LHCN-M2 (cell line): ENCODE results near the gene YKT6. TPM values are rescaled to one million over a fixed set of nuclear protein-coding genes. Genes with fewer than 3 reads are reported as not detected.
A peak's percentile ranks its signal among the peaks of the same experiment; 100 is the strongest.
"Not testable (repeated sequence)": the region's sequence is repeated elsewhere in the genome, so short reads cannot be mapped to it uniquely, and the experiment has no call there.

Experiments
- DNase-seq: peaks from one replicate; pipeline ENCODE4 v3.0.0-alpha.2; 2012; ENCODE audit warnings: low read depth
- polyA plus RNA-seq: library from polyadenylated mRNA; unstranded; fragments of >200 nt; gene quantifications from one replicate; pipeline ENCODE4 v1.2.1, GENCODE V29; 2012; ENCODE audit warnings: missing spikeins
- total RNA-seq: library from RNA; depleted of rRNA; stranded (reverse); fragments of >200 nt; gene quantifications from 2 replicates; pipeline ENCODE4 v1.2.3, GENCODE V29; 2014; rRNA removed

YKT6 gene
- total RNA-seq: 136 TPM in 2 replicates
- 178 TPM for polyA plus RNA-seq

- peak; percentile 95 for DNase-seq
These were observed at the start of gene YKT6 for GRCh38 chr7:44200699-44201461. YKT6 (plus strand) TSS chr7:44200978; CDS start chr7:44201136, 158 bp downstream.

DNA sequence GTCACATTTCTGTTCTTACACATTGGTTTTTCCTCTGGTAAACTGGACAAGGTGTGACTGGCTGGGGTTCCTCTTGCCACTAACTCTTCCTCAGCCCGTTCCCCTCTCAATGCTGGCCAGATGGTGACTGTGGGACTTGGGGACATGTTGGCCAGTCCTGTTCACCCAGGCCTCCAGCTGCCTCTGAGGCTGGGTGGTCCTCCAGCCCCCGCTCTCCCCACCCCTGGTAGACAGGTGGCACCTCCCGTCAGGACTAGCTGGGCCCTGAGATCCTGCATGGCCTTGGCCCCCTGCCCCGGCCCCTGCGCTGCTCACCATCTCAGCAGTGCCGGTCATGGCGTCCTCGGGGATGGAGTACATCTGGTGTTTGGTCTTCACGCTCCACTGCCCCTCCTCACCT, 48.8 kb upstream of the YKT6 start:
- no peak for DNase-seq

- DNase-seq: no peak
These were observed 47.5 kb upstream of the YKT6 start for GRCh38 chr7:44152971-44153947.

DNA sequence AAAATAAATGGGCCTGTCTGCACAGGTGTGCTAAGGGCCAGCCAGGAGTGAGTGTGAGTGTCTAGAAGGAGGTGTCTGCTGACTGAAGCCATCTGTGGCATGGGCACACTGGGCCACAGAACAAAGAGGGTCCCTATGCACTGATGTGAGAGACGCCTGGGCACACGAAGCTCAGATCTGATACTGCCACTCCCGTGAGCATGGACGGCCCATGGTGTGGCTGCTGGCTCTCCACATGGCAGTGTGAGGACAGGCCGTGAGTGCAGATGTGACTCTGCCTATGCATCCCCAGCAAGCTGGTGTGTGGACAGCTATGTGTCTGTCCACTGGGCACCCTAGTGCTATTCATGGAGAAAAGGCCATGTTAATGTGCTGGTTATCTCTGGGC, 46.8 kb upstream of the YKT6 start:
- DNase-seq: no peak

DNA sequence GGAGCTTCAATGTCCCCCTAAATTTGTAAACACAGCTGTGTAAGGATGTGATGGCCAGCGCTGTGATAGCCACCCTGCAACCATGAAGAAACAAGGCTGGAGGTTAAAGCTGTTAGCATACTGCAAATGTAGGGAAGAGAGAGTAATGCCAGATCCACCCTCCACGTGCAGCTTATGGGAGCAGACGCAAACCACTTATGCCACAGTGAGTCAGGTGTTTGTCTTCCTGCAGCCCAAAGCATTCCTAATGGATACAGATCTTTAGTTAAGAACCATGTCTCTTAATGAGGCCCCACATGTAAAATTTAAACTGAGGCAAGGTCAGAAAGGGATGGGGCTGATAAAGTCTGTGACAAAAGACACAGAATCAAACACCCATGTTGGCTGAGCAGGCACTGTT, 46.1 kb upstream of the YKT6 start:
- no peak for DNase-seq

GRCh38 chr7:44155191-44156185, 45.3 kb upstream of the YKT6 start:
- DNase-seq: no peak

GRCh38 chr7:44156453-44157010, 44.2 kb upstream of the YKT6 start:
- no peak for DNase-seq

GRCh38 chr7:44157116-44158080, 43.4 kb upstream of the YKT6 start:
- DNase-seq: no peak

GRCh38 chr7:44158096-44158872, 42.5 kb upstream of the YKT6 start:
- DNase-seq: no peak

- no peak for DNase-seq
These were observed 41.7 kb upstream of the YKT6 start for GRCh38 chr7:44158873-44159631.

- DNase-seq: no peak
These were observed 40.8 kb upstream of the YKT6 start for GRCh38 chr7:44159824-44160630.

GRCh38 chr7:44161371-44161770, 39.4 kb upstream of the YKT6 start:
- no peak for DNase-seq

- peak; percentile 74 for DNase-seq
These were observed 38.6 kb upstream of the YKT6 start for GRCh38 chr7:44162179-44162578.

GRCh38 chr7:44162785-44163395, 37.9 kb upstream of the YKT6 start:
- DNase-seq: peak; percentile 25

- peak; percentile 100 for DNase-seq
These were observed 37.2 kb upstream of the YKT6 start for GRCh38 chr7:44163591-44163990.

- no peak for DNase-seq
These were observed 32.9 kb upstream of the YKT6 start for GRCh38 chr7:44167920-44168319.

- DNase-seq: not testable (repeated sequence)
These were observed 28.9 kb upstream of the YKT6 start for GRCh38 chr7:44171901-44172300.
